NOMO-1 treated with dmso at 0.1 percent for 144 hours (cell line): ENCODE results near the gene SPA17.

Source experiments
- DNase-seq: peaks from one replicate; lab custom pipeline; 2025; ENCODE audit not compliant: unreplicated experiment; lab: John Stamatoyannopoulos, UW

Gene SPA17

DNA sequence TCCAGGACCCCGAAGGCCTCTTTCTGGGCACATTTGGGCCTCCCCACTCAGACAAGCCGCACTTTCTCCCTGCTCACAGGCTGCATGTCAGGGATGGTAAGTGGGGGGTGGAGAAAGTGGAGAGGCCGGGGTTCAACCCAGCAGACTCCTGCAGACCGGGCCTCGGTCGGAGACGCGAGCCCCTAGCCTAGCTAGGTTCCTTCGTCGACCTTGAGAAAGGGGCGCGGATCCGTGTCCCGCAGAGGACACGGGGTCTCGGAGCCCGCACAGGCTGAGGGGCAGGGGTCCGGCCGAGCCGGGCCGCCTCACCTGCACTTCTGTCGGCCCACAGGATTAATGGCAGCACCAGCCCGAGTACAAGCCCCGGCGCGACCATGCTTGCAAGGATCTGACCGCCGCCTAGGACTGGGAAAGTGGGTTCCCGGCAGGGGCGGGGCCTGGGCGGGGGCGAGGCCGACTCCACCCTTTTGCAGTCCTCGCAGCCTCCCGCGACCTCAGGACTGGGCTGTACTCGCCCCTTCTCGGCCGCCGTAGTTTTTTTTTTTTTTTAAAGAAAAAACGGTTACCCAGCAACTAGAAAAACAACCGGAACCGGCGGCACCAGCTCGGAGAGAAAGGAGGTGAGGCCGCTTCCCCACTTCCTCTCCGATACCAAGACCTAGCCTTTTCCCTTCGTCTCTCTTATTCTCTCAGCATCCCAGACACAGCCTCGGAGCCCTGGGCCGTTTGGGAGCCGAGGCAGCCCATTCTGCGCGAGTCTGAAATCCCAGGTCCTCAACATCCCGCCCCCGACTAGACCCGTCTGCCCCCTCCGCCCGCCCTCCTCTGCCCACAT, at the start of gene SPA17, which contains the start of gene SIAE:
Gene SPA17, plus strand, starts transcription at position 572 of the 835 bp plus-strand sequence. CDS start 1,361 bp downstream, outside the sequence.
Gene SIAE, minus strand, starts transcription at position 407 of the 835 bp plus-strand sequence. Its CDS starts 31 bp downstream, at position 376.
- DNase-seq = peak; percentile 93

DNA sequence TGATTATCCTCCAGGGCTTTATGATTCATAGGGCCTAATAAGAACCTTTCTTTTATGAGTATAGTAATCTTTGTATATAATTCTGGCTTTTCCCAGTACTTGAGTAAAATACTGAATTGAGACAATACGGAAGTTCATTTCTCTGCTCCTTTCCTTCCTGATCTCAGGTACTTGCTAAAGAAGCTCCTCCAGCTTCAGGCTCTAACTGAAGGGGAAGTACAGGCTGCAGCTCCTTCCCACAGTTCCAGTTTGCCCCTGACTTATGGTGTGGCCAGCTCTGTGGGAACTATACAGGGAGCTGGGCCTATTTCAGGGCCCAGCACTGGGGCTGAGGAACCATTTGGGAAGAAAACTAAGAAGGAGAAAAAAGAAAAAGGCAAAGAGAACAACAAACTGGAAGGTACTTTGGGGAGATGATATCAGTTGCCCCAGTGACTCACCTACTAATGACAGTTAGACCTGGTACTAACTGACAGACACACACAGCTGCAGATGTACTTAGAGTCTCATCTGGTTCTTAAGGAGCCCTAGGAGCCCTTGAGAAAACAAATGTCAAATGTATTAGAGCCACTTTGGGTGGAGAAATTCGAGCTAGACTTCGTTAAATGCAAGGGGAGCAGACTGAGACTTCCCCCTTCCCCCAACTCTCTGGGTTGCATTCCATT, 48.1 kb upstream of the SPA17 start:
- no peak for DNase-seq

DNA sequence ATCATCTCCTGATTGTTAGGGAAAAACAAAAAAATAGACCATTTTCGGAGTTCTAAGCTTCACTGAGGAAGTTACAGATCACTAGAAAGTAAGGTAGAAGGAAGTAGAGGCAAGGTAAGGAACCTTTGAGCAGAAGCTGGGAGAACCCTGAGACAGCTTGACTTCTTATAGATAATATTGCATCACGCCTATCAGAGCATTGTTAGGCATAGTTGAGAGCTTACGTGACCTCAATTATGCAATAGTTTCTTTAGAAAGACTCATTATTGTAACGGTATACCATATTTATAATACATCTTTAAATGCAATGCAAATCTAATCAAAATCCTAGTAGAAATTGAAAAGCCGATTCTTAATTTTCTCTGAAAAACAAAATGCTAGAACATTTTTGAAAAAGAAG, 46.2 kb upstream of the SPA17 start:
- no peak for DNase-seq

DNA sequence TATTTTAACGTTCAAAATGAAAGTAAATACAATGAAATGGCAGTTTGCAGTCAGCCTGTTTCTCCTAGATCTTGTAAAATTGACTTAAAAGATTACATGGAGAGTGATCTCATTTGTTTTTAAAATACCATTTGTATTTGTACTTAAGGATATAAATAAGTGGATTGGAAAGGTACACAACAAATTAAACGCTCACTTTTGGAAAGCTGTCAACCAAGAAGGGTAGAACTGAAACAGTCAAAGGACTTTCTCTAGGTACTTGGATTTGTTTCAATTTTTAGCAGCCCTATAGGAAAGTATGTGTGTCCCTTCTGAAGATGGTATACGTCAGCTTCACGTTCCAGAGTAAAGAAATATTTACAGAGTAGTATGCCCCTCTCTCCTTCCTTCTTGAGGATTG, 43.7 kb upstream of the SPA17 start:
- no peak for DNase-seq

- no peak for DNase-seq
Measured at GRCh38 chr11:124633355-124633754, 40.3 kb upstream of the SPA17 start.

- no peak for DNase-seq
Measured at GRCh38 chr11:124635932-124636331, 37.8 kb upstream of the SPA17 start.

DNA sequence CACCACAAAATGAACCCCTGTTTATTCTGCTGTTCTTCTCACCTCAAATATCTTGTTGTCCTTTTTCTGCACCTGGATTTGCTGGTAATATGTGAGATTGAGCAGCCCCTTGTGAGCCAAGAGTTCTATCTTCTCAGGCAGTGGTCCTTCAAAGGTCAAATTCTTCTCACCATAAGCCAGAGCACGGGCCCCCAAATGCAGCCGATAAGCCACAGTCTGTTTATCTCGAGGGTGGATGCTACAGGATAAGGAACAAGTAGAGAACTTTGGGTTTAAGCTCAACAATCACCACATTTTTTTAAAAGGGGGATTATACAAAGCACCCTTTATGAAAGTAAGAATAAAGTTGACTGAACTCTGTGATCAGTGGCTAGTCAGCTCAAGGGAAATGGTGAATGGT, 35.2 kb upstream of the SPA17 start:
- no peak for DNase-seq

DNA sequence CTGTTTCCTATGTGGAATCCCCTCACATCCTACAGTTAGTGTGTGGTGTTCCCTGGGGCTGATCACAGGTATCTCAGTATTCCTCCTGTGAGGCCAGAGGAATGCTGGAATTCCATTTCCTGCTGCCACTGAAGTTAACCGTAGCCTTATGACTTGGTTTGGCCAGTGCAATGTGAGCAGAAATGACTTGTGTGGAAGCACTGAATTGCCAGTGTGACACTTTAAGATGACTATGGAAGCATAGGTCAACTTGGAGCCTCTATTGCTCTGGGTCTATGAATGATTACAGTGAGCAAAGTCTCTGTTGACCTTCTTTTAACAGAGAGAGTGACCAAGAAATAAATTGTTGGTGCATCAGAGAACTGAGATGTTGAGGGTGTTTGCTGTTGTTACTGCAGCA, 34.5 kb upstream of the SPA17 start:
- no peak for DNase-seq

DNA sequence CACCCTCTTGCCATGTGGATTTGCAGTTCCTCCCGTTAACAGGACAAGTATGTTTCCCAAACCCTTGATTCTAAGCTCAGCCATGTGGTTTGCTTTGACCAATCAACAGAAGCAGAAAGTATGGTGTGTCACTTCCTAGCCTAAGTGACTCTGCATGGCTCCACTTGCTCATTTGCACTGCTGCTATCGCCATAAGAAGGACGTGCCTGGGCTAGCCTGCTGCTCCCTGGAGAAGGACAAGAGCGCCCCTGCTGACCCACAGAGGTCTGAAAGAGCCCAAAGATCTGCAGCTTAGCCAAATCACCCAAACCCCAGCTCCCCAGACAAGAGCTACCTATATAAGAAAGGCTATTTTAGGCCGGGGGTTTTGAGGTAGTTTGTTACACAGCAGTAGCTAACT, 33.0 kb upstream of the SPA17 start:
- no peak for DNase-seq

DNA sequence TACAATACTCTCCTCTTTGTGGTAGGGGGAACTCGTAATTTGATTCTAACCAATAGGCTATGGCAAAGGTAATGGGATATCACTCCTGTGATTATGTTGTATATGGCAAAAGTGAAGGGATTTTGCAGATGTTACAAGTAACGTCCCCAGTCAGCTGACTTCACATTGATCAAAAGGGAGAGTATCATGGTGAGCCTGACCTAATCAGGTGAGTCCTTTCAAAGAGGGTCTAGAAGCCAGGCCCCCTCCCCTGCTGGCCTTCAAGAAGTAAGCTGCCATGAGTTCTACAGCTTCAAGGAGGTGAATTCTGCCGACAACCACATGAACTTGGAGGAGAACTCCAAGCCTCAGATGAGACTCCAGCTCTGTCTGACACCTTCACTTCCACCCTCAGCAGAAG, 31.1 kb upstream of the SPA17 start:
- DNase-seq = no peak

DNA sequence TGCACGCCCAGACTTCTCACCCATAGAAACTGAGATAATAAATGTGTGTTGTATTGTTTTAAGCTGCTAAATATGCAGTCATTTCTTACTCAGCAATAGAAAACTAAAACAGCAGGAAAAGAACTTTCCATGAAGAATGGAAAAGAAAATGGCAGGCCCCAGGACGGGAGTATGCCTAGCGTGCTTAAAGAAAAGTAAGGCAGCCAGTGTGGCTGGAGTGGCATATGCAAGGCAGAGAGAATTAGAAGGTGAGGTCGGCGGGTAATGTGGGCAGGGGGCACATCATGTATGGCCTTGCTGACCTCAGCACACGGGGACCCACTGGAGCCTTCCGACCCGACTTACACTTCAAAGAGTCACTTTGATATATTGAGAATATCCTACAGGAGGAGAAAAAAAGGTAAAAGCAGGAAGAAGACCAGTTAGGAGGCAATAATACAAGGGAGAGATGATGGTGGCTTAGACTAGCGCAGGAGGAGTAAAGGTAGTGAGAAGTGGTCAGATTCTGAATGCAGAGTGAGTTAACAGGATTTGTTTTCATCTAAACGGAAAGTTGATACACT, 30.6 kb upstream of the SPA17 start:
- DNase-seq = no peak

- no peak for DNase-seq
Measured at GRCh38 chr11:124643605-124644425, 29.9 kb upstream of the SPA17 start.

GRCh38 chr11:124644426-124645280, 29.1 kb upstream of the SPA17 start:
- DNase-seq = peak; percentile 44

DNA sequence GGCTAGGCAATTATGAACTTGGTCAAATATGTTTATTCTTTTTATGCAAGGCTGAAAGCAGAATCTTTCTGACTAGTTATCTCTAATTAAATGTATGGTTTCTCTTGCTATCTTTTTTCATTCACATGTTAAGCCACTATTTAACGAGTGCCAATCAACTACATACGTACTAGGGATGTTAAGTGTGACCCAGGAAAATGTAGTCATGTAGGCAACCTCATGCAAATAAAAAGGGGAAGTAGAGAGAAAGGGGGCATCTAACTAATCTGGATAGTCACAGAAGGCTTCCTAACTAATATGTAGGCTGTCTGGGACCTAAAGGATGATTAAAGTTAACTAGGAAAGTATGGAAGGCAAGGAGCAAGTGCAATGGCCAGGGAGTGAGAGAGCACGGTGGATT, 27.6 kb upstream of the SPA17 start:
- no peak for DNase-seq

- no peak for DNase-seq
Measured at GRCh38 chr11:124648610-124649009, 25.1 kb upstream of the SPA17 start.

GRCh38 chr11:124656774-124657630, 16.7 kb upstream of the SPA17 start:
- DNase-seq = no peak

GRCh38 chr11:124657904-124658303, 15.8 kb upstream of the SPA17 start:
- DNase-seq = no peak

- no peak for DNase-seq
Measured at GRCh38 chr11:124658501-124658900, 15.2 kb upstream of the SPA17 start.

DNA sequence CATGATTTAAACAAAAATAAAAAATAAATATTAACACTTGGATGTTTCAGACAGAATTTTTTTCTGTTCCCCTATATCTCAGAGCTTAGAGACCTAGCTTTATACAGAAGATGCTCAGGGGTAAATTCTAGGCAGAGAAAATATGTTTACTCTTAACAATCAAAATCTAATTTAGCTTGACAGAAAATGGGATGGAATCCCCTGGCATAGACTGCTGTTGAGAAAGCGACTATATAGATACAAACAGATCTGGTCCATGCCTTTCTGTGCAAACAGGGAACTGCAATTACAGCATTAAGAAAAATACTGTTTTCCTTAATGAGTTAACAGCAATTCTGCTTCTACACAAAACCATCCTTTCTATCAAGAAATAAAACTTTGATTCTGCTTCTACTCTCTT, 14.7 kb upstream of the SPA17 start:
- DNase-seq = no peak
